HG02981 (cell line): ENCODE results near the gene ADCY2.

Source experiments
- ATAC-seq: cut with Tn5 transposase; IDR thresholded peaks from one replicate; pipeline ENCODE4 v1.9.1; 2021; ENCODE audit warnings: mild to moderate bottlenecking, moderate library complexity; ENCODE audit not compliant: unreplicated experiment

Gene ADCY2

DNA sequence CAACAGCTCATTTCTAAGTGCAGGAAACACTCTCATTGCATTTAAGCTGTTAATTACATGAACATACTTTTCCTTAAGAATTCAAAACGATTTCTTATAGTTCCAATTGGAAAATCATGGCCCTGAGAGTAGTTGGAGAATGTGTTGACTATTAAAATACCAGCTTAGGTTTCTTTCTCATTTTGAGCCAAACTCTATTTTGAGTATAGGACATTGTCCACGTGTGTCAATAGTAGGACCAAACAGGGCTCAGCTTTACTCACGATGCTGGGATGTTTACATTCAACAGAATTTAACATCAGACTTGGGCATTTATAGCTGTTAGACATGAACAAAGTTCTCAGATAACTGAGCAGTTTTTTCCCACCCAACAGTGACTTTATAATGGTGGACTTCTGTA is 39.6 kb downstream of the ADCY2 start:
- ATAC-seq, result no peak

DNA sequence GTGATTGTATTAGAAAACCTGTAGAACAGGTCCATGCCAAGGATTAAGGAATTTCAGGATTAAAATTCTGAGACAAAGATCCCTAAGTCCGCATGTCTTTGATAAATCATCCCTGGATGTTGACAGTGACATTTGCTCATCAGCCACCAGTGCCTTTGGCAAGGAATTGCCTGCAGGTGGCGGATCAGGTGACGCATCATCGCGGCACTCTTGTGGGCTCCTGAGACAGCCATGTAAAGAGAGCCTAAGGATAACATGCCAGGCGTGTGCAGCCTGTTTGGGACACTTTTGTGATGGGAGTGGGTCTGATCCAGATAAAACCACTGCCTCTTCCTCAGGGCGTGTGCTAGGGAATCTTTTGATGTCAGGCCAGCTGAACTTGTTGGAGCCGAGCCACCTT is 40.6 kb downstream of the ADCY2 start:
- no peak for ATAC-seq

GRCh38 chr5:7437836-7438235 is 41.9 kb downstream of the ADCY2 start:
- no peak for ATAC-seq

DNA sequence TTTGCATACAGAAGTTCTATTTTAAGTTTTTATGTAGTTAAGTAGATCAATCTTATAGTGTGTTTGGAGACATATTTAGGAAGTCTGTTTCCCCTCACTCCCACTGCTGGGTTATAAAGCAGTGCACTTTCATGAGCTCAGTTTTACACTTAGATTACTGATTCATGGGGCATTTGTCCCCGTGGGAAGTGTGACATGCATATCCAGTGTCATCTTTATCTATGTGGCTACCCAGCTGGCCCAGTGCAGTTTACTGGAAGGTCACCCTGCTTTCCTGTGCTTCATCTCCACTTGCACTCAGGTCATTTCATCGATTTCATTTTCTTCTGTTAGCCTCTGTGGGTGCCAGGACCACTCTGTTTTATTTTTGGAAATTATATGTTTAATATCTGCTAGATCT is 49.1 kb downstream of the ADCY2 start:
- ATAC-seq, result no peak

GRCh38 chr5:7445831-7446230 is 49.9 kb downstream of the ADCY2 start:
- no peak for ATAC-seq

GRCh38 chr5:7446913-7447312 is 51.0 kb downstream of the ADCY2 start:
- no peak for ATAC-seq

GRCh38 chr5:7453947-7454346 is 58.0 kb downstream of the ADCY2 start:
- no peak for ATAC-seq

- no peak for ATAC-seq
Measured at GRCh38 chr5:7456206-7456605, 60.3 kb downstream of the ADCY2 start.

DNA sequence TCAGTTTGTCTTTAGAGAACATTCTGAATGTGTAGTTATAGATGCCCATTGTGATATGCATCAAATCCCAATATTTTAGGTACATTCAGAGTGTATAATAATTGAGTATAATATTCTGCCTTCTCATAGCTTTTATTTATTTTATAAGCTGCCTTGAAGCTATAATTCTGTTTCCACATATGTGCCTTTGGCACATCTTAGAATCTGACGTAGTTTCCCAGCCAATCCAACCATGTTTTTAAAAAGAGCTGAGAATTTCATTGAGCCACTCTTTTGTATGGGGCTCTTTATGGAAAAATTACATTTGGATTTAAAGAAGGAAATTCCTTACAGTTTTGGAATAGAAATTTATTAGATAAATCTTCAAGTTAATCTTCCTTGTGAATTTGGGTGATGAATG is 65.4 kb downstream of the ADCY2 start:
- ATAC-seq, result no peak

- no peak for ATAC-seq
Measured at GRCh38 chr5:7462758-7463157, 66.8 kb downstream of the ADCY2 start.

GRCh38 chr5:7464182-7464581 is 68.2 kb downstream of the ADCY2 start:
- no peak for ATAC-seq

DNA sequence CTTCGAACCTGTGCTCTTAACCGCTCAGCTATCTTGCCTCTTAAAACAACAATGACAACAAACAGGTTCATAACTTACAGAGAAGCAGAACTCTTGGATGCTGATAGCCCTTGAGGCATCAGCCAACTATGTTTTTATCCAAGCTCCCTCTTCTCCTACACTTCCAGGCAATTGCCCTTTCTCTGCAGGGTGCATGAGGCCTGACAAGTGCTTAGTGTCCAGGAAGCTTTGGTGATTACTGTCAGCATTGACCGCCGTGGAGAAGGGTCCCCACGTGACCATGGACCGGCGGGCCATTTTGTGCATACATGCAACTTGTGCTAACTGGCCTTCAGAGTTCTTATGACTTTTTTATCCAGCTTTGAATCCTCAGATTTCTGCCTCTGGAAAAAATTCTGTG is 71.2 kb downstream of the ADCY2 start:
- no peak for ATAC-seq

DNA sequence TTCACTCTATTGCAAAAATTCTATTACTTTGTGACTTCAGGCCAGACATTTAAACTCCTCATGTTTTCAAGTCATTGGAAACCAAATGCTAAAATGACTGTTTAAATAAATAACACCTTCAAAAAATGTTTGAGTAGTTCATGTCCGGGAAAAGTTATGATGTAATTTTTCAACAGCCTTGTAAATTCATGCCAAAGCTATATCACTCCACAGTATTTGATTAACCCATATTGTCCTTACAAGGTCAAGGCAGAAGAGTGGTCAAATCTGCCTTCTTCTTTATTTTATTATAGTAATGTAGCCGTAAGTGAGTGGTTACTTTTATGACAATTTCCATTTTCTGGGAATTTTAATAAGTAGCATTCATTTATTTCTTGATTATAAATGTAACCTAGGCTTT is 72.8 kb downstream of the ADCY2 start:
- no peak for ATAC-seq

GRCh38 chr5:7471710-7472109 is 75.8 kb downstream of the ADCY2 start:
- ATAC-seq, result no peak

GRCh38 chr5:7473115-7473514 is 77.2 kb downstream of the ADCY2 start:
- no peak for ATAC-seq

- ATAC-seq, result no peak
Measured at GRCh38 chr5:7473668-7474215, 77.8 kb downstream of the ADCY2 start.

DNA sequence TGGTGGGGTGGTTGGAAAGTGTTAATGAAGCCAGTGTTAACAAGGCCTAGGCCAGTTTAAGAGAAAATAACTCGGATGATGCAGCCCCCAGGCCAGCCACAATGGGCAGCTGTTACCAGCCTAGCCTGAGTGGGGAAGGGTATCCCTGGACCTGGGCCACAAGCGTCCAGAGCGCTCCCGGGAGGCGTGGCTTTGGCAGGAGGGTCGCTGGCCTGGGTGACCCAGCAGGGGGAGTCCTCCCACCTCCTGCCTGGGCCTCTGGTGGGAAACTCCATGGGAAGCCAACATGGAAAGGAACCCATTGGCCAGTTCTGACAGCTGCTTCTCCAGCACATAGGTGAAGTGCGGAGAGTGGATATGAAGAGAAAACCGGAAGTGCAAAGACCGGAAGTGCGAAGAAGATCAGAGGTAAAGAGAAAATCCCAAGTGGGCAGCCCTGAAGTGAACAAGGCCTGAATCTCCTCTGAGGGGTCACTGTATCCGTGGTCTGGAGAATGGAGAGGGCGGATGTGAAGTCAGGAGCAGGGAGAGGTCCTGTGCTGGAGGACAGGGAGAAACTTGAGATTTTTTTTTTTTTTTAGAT is 79.0 kb downstream of the ADCY2 start:
- no peak for ATAC-seq

- ATAC-seq, result no peak
Measured at GRCh38 chr5:7478459-7478858, 82.5 kb downstream of the ADCY2 start.

DNA sequence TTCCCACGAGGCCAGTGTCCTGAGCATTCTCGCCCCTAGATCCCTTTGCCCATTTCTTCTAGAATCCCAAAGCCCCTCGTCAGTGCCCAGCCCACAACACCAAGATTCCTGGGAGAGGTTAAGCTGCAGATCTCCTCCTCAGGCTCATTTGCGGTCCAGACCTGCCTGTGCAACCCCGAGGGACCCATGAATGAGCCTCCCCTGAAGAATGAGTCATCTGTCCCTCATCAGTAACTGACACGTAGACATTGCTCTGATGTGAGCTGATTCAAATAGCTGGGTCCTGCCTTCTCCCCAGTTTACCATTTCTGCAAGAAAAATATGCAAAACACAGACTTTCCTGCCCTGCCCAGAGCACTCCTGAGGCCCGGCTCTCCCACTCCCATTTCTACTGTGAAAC is 92.8 kb downstream of the ADCY2 start:
- ATAC-seq, result no peak

DNA sequence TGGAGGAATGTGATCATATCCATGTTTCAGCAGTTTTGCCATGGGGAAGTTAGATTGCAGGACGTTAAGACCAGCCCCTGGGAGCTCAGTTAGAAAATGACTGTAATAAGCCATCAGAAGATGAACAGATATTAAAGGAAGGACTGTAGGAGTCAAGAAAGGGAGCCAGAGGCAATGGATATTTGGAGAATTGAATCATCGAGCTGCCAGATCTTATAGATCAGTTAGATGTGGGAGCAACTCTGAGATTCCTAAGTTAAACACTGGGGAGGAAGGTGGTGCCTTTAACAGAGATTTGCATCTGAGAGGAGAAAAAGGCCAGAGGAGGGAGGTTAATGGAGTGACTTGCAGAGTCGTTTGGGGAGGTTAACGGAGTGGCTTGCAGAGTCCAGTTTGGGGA is 96.4 kb downstream of the ADCY2 start:
- ATAC-seq, result no peak

GRCh38 chr5:7493081-7493480 is 97.1 kb downstream of the ADCY2 start:
- no peak for ATAC-seq

DNA sequence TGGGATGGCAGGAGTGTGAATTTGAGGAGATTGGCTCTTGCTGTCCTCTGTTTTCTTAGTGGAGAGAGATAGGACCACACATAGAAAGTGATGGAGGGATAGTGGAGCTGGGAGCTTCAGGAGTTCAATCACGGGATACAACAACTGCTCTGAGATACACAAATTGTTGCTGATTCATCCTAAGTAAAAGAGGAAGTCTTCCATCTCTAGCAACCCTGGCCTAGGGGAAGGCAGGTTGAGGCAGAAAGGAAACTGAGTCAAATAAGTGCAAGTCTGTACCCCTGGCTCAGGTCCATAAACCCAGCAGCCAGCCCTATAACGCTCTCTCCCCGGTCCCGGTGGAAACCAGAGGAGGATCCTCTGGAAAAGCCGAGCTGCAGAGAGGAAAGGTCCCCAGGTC is 97.7 kb downstream of the ADCY2 start:
- ATAC-seq, result no peak

DNA sequence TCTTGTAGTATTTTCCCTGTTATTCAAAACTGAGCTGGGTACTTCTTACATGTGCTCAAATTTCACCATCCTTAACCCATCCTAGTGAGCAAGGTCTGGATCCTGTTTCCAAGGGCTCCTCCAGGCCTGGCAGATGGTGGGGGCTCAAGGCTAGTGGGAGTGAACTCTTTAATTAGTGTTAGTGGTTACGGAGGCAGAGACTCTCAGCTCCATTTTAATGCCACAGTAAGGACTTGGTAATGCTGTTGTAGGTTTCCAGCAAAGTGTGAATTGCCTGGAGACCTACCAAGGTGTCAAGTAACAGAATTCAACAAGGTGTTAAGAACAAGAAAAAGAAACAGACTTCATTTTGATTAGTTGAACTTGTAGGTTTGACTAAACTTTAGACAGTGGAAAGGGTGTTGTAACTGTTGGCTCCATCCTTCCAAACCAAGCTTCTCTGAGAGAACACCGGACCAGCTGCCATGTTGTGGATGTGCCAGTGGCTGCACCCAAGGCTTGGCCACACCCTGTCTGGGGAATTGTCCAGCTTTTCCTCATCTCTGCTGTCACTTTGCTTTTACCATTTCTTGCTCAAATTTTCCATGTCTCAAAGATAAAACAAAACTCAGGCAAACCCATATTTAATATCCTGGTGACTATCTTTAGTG is 98.7 kb downstream of the ADCY2 start:
- ATAC-seq, result no peak
